C4-2B (cell line): Measurements from ENCODE around the gene KLC1.

Experiments used
- H3K27ac ChIP-seq: fragments of 450-650 bp; 2 replicates; pipeline ENCODE4 v1.5.1; 2017
- ZFX ChIP-seq: fragments of 450-650 bp; IDR thresholded peaks from 2 replicates; pipeline ENCODE4 v1.6.1; 2017
- TF ChIP-seq, protein P1 (sequence below): fragments of 450-650 bp; conservative IDR thresholded peaks from 2 replicates; pipeline ENCODE4 v1.5.1; 2017; ENCODE audit warnings: mild to moderate bottlenecking

KLC1 gene

DNA sequence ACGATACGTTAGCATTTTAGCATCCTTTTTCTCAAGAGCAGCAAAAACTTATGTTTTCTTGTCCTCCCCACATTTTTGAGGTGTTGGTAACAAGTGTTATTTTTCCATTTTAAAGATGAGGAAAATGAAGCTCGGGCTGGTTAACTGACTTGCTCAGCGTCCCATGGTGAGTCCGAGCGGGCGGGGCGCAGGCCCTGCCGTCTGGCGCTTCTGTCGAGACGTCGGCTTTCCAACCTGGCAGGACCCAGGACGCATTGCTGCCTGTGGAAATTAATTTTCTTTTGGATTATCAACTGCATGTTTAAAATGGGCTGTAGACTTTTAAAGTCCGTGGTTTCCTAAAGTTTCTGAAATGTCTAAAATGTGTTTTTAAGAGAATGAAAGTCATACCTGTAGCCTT lies 55.9 kb downstream of the KLC1 start:
- TF ChIP-seq, protein P1, sequence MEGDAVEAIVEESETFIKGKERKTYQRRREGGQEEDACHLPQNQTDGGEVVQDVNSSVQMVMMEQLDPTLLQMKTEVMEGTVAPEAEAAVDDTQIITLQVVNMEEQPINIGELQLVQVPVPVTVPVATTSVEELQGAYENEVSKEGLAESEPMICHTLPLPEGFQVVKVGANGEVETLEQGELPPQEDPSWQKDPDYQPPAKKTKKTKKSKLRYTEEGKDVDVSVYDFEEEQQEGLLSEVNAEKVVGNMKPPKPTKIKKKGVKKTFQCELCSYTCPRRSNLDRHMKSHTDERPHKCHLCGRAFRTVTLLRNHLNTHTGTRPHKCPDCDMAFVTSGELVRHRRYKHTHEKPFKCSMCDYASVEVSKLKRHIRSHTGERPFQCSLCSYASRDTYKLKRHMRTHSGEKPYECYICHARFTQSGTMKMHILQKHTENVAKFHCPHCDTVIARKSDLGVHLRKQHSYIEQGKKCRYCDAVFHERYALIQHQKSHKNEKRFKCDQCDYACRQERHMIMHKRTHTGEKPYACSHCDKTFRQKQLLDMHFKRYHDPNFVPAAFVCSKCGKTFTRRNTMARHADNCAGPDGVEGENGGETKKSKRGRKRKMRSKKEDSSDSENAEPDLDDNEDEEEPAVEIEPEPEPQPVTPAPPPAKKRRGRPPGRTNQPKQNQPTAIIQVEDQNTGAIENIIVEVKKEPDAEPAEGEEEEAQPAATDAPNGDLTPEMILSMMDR, result no peak
- TF ChIP-seq ZFX, result no peak
- H3K27ac ChIP-seq, result no peak overlapping the region

DNA sequence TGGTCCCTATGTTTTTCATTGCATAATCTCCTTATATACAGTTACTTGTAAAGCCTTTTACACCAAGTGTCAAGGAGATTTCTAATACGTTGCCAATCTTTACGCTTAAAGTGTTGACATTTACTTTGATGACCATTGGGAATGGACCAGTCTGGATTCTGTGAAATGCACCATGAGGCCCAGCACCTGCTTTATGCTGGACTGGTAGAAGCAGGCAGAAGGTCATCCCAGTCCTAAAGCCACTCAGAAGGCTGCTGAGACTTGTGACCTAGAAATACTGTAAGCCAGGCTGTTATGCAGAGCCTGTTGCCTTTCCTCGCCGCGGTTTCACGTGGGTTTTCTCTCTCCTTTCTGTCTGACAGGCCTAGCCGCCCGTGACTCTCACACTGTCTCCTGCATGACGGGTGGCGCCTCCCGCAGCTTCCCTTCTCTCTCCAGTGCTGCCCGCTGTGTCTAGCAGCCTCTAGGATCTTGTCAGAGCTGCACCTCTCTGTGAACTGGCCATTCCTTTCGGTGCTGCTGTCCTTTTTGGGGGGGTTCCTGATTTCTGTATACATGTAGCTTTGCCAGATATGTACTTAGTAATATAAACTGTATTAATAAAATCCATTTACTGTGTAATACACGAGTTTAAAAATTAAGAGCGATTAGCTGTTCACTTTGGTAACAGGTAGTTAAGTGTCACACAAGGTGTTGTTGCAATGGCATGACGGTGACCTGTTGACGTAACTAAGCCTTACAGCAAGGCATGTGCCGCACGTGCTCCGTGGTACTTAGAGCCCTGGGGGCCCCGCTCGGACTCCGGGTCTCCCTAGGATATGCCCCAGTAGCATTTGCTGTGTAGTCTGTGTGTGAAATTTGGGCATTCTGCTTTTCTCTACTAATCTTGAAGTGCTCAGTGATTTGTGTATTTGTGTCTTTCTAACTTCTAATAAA lies 56.5 kb downstream of the KLC1 start:
- TF ChIP-seq ZFX, result no peak
- TF ChIP-seq, protein P1, result no peak
- H3K27ac ChIP-seq, result no peak overlapping the region

DNA sequence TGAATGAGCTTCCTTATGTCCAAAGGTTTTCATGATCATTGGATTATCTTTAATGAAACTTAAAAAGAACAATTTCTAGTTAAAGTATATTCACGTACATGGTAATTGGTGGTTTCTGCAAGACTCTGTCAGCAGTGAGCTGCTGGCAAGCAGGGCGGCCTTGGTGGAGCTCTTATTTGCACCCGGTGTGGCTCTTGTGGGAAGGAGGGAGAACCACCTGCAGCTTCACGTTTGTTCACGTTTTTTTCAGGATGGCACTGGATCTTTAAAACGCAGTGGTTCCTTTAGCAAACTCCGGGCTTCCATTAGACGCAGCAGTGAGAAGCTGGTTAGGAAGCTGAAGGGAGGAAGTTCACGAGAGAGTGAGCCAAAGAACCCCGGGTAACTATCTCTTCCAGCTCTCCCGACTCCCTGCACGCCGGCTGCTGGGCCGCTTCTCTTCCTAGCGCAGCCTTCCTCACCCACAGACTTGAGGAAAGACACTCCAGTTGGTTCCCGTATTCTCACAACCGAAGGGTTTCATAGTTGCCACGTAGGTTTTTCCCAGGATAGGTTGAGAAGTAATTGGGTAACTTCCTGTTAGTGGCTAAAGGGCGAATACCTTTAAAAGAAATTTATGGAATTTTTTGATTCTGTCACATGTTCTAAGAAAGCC lies 57.9 kb downstream of the KLC1 start:
- no peak overlapping the region for H3K27ac ChIP-seq
- TF ChIP-seq, protein P1, result no peak
- no peak for TF ChIP-seq ZFX

DNA sequence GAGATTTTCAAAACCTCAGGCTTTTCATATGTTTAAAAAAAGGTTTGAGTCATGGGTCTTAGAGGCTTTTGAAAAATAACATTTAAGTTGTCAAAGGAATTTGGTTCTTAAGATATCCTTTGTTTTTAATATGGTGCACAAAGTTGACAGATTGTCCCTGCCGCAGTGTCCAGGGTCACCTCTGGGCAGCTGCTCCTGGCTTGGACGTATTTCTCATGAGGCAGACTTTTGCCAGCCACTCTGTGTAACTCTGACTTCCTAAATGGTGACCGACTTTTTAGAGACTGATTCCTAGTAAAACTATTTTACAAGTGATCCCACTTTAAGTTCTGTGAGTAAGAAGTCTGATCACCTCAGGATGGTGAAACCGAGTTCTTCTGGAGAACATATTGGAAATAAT lies 58.7 kb downstream of the KLC1 start:
- no peak overlapping the region for H3K27ac ChIP-seq
- TF ChIP-seq, protein P1, result no peak

DNA sequence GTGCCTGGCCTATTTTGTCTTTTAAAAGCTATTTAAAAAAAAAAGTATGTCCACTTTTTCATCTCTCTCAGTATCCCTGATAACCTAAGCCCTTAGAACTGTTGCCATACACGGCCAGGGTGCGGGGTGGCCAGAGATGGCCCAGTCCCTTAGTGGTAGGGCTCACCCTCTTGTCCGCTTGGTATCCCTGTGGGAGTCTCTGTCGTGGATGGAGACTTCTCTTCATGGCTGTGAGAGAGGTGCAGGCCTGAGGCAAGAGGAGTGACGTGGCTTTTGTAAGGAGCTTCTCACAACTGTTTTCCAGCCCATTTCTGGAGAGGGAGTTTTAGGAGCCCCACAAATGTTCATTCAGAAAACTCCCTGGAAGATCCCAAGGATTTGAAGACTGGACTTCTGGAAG lies 59.4 kb downstream of the KLC1 start:
- TF ChIP-seq, protein P1, result no peak
- TF ChIP-seq ZFX, result no peak
- no peak overlapping the region for H3K27ac ChIP-seq

DNA sequence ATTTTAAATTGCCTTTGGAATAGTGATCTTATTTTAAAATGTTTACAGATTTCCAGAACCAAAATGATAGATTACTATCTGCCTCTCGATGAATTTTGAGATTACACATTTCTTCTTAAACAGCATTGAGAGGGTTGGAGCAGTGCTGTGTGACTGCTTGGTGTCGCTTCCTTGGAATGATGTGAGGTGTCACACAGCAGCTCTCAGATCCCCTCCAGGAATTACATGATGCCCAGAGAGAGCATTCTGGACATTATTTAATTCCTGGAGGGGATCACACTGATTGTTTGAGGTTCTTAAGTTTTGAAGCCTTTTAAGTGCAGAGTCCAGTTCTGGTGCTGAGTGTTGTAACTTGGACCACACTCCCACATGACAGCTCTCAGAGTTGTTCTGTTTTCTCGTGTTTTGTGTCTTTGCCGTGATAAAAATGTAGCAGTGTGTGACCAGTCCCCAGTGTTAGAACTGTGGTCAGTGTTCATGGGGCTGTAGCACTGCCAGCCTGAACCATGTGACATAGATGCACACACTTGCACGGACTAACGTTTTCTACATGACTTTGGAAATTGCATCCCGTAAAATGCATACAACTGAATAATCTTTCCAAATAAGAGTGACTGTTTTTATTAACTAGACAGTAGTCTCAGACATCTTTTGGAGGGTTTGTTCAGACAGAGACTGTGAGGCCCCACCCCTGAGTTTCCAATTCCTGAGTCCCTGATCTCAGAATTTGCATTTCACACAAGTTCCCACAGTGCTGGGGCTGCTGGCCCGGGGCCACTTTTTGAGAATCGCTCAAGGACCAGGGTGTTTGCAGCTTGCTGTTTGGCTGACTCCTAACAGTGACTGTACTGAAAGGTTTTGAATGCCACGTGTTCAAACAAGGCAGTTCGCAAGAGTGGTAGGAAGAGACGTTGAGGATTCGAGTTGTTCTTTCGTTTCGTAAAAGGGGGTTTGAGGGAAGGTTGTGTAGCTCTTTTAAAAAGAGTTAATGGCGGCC lies 60.2 kb downstream of the KLC1 start:
- no peak for TF ChIP-seq ZFX
- TF ChIP-seq, protein P1, result no peak
- no peak overlapping the region for H3K27ac ChIP-seq
